HG02678 (cell line): Measurements from ENCODE around the gene PRRT4.

Experiments used
- ATAC-seq: cut with Tn5 transposase; IDR thresholded peaks from one replicate; pipeline ENCODE4 v1.9.1; 2021; ENCODE audit warnings: mild to moderate bottlenecking, moderate library complexity; ENCODE audit not compliant: unreplicated experiment

PRRT4 gene

DNA sequence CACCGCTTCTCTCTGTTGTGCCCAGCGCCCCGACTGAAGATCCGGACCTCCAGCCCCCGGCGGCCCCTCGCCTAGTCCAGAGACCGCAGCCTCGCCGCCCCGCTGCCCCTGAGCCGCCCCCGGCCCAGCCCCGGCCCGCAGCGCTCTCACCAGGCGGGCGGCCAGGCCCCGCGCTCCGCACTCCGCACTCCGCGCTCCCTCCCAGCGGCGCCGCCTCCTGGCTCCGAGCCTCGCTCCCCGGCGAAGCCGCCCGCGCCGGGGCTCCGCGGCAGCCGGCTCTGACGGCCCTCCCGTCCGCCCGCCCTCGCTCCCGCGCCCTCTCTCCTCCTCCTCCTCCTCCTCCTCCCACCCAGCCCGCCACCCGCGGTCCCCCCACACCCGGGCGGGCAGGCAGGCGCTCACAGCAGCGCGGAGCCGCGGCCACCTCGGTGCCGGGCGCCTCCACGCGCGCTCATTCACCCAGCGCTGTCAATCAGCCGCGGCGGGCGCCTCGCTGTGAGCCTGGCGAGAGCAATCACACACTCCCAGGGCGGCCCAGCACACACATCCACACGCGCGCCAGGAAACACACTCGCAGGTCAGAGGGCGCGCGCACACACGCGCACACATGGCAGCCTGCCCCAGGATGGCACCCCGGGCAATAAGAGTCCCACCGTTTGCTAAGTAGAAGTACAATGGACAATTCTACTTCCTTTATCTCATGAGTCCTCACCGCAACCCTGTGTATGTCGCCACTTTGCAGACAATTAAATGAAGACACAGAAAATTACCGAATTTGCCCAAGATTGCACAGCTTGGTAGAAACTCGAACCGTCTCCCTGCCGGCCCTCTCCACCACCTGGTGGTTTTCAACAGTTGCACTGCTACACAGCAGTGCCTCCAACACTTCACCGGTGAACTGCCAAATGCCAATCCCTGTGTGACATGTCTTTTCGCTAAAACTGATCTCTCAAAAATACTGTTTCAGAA lies at the start of gene PRRT4:
PRRT4 (minus strand) TSS at position 280 of the 969 bp plus-strand sequence.
- no peak for ATAC-seq

- ATAC-seq, result no peak
Observed at GRCh38 chr7:128410451-128410753, 48.9 kb upstream of the PRRT4 start.

DNA sequence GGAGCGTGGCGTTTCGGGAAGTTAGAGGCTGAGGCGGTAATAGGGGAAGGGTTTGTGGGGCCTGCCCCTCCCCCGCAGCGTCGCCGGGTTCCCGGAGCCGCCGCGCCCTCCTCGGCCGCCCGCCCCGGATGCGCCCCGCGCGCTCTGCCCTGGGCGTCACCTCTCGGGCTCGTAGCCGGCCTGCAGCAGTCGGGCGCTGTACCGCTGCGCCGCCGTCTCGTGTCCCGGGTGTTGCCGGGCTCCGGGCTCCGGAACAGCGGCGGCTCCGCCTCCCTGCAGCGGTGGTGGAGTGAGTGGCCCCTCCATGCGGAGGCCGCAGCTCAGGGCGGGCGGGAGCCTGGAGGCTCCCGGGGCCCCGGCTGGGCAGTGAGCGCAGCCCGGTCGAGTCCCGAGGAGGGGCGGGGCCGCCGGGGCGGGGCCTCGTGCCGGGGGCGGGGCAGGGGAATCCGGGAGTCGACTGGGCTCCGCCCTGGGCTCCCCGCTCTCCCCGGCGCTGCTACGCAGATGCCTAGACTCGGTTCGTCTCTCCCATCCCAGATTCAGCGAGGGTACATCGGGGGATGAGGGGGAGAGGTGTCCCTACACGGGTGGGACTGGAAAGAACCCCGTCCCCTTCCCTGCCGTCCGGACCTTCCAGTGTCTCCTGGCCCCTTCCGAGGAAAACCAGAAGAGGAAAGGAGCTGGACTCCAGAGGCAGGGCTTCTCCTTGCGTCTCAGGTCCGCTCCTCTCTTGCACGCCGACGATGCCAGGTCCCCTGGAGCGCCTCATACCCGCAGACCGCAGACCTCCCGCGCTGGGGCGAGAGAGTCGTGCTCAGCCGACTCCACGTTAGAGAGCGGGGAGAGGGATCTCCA lies 48.3 kb upstream of the PRRT4 start, which contains the start of gene IMPDH1:
IMPDH1 (minus strand) TSS at position 387 of the 855 bp plus-strand sequence; CDS start at position 306, 81 bp downstream.
- ATAC-seq, result peak; percentile 82

DNA sequence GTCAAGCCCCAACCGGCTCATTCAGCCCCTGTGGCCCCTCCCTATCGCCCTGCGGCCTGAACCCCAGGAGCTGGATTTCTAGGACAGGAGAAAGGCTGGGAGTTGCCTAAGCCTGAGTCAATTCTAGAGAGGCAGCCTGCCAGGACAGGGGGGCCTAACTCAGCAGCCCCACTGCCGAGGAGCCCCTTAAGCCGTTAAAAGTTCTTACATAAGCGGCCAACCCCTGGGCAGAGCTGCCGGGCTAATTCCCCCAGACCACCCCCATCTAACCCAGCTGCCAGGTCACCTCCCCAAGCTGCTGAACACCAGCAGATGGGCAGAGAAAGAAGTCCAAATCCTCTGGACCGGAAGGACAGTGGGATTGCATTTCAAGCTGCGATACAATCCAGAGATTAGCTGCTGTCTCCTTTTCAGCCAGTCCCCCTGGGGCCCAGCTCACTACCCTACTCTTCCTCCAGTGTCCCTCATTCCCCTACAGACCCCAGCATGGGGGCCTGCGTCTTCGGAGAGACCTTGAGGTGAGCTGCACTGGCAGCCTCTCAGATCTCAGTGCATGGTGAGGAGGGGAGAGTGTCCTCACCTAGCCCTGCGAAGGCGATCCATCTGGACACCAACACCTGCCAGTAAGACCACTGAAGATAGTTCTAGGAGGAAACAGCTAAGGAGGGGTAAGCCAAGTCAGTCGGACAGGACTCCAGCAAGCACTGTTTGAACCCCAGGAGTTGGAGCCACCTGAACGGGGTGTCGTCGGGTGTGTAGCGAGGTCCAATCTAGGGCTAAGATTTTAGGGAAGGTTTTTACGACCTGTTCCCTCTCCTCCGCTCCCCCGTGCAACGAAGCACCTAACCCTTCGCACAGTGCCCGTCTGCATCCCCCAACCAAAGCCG lies 47.5 kb upstream of the PRRT4 start:
- ATAC-seq, result no peak

- ATAC-seq, result no peak
Observed at GRCh38 chr7:128407751-128408708, 46.5 kb upstream of the PRRT4 start.

GRCh38 chr7:128407233-128407589 lies 45.7 kb upstream of the PRRT4 start:
- ATAC-seq, result no peak

- ATAC-seq, result no peak
Observed at GRCh38 chr7:128406314-128407232, 45.1 kb upstream of the PRRT4 start.

- ATAC-seq, result no peak
Observed at GRCh38 chr7:128405471-128406313, 44.2 kb upstream of the PRRT4 start.

DNA sequence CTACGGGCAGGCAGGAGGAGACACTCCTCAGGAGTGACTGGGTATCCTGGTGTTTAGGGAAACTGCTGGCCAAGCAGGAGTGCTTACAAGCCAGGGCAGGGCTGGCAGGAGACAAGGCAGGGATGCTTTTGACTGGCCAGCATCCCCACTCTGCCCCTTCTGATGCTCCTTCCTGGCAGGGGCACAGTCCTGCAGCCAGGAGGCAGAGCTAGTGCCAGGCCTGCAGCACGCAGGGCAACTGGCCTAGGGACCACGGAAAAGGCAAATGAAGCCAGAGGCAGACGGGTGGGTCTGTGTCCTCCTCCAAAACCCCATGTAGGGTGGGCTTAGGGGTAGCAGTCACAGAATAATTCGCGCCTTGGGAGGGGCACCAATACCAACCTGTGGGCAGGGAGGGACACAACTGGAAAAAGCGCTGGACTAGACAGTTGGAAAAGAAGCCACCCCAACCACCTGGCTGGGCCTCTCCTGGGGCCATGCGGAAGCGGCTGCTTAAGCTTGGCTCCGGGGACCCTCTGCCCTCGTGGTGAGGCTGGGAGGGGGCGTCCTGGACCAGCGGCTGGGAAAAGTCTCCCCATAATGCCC lies 43.5 kb upstream of the PRRT4 start:
- ATAC-seq, result no peak

GRCh38 chr7:128404143-128404681 lies 42.7 kb upstream of the PRRT4 start:
- no peak for ATAC-seq

- no peak for ATAC-seq
Observed at GRCh38 chr7:128403676-128404075, 42.2 kb upstream of the PRRT4 start.

DNA sequence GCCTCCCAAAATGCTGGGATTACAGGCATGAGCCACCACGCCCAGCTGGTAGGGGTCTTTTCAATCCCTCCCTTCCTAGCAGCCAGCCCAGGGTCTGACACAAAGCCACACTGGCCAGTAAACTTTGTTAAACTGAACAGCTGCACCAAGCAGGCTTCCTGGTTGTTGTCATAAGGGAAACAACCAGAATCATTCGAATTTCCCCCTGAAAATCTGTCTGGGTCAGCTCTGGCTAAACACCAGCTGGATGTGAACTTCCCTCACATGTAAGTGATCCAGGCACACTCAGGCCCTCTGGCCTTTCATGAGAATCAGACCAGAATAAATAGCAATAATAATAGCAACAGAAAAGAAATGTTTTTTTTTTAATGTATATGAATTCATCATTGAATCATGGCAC lies 40.9 kb upstream of the PRRT4 start:
- no peak for ATAC-seq

DNA sequence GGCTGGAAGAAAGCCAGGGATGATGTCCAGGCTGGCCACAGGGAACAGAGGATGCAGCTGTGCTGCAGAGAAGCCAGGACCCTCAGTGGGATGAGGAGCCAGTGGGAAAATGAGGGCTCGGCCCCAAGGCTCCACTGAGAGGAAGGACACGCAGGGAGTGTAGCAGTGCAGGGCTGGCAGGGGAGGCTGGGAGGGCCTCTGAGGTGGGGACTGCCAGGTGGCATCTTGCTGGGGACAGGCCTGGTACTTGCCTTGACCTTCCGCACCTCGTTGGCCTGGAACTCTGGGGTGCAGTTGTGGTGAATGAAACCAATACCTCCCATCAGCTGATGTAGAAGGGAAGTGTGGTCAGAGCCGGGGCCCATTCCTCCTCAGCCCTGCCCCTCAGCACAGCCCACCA lies 39.1 kb upstream of the PRRT4 start:
- ATAC-seq, result no peak

DNA sequence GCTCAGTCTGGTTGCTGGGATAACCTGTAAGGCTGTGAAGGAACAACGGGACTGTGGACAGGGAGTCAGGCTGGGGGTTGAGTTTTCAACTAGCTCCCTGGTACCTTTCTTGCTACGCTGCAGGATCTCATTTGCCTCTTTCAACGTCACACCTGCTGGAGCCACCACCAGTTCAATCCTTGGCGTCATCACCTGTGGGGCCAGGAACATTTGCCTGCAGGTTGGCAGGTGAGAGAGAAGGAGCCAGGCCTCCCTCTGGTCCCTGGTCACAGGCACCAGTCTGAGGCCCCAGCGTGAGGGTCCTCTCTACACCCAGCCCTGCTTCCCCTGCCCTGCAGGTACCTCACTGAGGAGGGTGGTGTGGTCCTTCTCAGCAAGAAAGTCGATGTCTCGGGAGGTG lies 38.5 kb upstream of the PRRT4 start:
- no peak for ATAC-seq

GRCh38 chr7:128398841-128399135 lies 37.3 kb upstream of the PRRT4 start:
- no peak for ATAC-seq

DNA sequence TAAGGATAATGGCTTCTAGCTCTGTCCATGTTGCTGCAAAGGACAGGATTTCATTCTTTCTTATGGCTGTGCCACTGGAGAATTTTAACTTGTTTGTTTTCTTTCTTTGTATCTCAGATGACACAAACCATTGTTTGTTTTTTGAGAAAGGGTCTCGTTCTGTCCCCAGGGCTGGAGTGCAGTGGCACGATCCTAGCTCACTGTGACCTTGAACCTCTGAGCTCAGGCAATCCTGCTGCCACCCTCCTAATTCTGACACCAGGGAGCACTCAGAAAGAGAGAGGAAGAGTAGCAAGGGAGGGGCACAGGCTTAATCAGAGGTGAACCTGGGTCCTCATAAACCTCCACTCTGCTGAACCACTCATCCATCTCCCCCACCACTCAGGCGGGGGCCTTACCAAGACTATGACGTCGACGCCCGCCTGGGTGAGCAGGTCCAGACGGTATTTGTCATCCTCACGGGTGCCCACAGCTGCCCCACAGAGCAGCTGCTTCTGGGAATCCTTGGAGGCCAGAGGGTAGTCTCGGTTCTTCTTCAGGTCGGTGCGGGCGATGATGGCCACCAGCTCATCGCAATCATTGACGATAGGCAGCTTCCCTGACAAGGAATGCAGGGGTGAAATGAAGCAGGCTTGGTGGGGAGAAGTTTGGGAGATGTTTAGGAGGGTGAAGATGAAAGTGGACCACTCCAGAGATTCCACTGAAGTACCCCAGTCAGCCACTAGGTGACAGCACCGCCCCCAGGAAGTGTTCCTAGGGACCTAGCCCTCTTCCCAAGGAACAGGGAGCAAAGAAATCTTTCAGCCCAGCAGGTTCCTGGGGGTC lies 36.7 kb upstream of the PRRT4 start:
- no peak for ATAC-seq
